GM23338 (cell line): ENCODE measurements around the gene CD63.

Experiments
- CTCF ChIP-seq, 2 experiments: fragments of 200-600 bp in 1 of 2; sonication (generic) in 1 of 2; conservative IDR thresholded peaks; 2 replicates each; pipeline versions ENCODE4 v1.5.1 to v1.6.1; 2016 to 2017; ENCODE audit warnings: antibody characterized with exemption in 2 of 2, low read depth in 2 of 2, mild to moderate bottlenecking in 2 of 2, moderate library complexity in 1 of 2
- EZH2 ChIP-seq: fragments of 200-600 bp; sonication (generic); IDR thresholded peaks from one replicate; pipeline ENCODE4 v1.8.0; 2017; ENCODE audit warnings: antibody characterized with exemption, mild to moderate bottlenecking, low read depth; ENCODE audit not compliant: unreplicated experiment
- REST ChIP-seq: IDR thresholded peaks from one replicate; pipeline ENCODE4 v1.6.1; 2018; ENCODE audit warnings: antibody characterized with exemption; ENCODE audit not compliant: unreplicated experiment
- ZNF462 ChIP-seq: fragments of 250-450 bp; sonication (Bioruptor Pico); IDR thresholded peaks from 2 replicates; pipeline ENCODE4 v1.5.0; 2020; ENCODE audit warnings: mild to moderate bottlenecking, moderate library complexity

- TF ChIP-seq CTCF (conservative IDR thresholded peaks at IDR 0.05; ENCODE audit: low read depth in 2 of 2): no peak
- TF ChIP-seq ZNF462 (CRISPR knock-in tag): no peak
- TF ChIP-seq REST: no peak
- TF ChIP-seq EZH2: no peak
Measured at GRCh38 chr12:55698965-55699364, 29.8 kb downstream of the CD63 start.
